Naive thymus-derived CD4-positive, alpha-beta T cell (primary cell): ENCODE data around the gene AQP5. TPM values are rescaled to one million over a fixed set of nuclear protein-coding genes. Genes with fewer than 3 reads are reported as not detected.

Experiments used
- ATAC-seq: fragments of 150-1000 bp; cut with Tn5 transposase; 2 replicates; pipeline ENCODE4 v1.10.0; 2021; ENCODE audit warnings: mild to moderate bottlenecking, moderate library complexity
- CTCF ChIA-PET: fragments of 350-600 bp; sonication (Branson Sonifier 250); formaldehyde crosslinking; loops from one replicate; lab custom pipeline; 2021; ENCODE audit warnings: antibody characterized with exemption; lab: Charles Lee
- POLR2A ChIA-PET: fragments of 350-600 bp; sonication (Branson Sonifier 250); formaldehyde crosslinking; loops from one replicate; lab custom pipeline; 2021; ENCODE audit warnings: antibody characterized with exemption, inconsistent platforms; lab: Charles Lee
- DNase-seq, 9 donors: peaks; one replicate each; pipeline versions ENCODE4 v3.0.0 to v3.0.0-alpha.2; 2020 to 2022; ENCODE audit warnings: mixed read lengths in 1 of 9
- H3K27ac ChIP-seq: one replicate; pipeline ENCODE4 v1.7.0; 2013; ENCODE audit warnings: mild to moderate bottlenecking, low read depth, low read length, moderate library complexity
- H3K27me3 ChIP-seq, 2 donors: one replicate each; pipeline ENCODE4 v1.7.0; 2013; ENCODE audit warnings: low read length in 2 of 2, mild to moderate bottlenecking in 2 of 2, moderate library complexity in 2 of 2; ENCODE audit not compliant: control insufficient read depth in 2 of 2, insufficient read depth in 2 of 2
- H3K36me3 ChIP-seq, 3 experiments: 1 replicate in 2 of 3; 2 replicates in 1 of 3; pipeline ENCODE4 v1.7.0; 2013; ENCODE audit warnings: low read length in 3 of 3, mild to moderate bottlenecking in 3 of 3, moderate library complexity in 1 of 3; ENCODE audit not compliant: insufficient read depth in 3 of 3, control insufficient read depth in 2 of 3
- H3K4me1 ChIP-seq, 2 donors: one replicate each; pipeline ENCODE4 v1.7.0; 2013; ENCODE audit warnings: low read length in 2 of 2, mild to moderate bottlenecking in 2 of 2, moderate library complexity in 1 of 2; ENCODE audit not compliant: control insufficient read depth in 2 of 2, insufficient read depth in 2 of 2
- H3K4me3 ChIP-seq: 2 replicates; pipeline ENCODE4 v1.7.0; 2013; ENCODE audit warnings: mild to moderate bottlenecking, low read length
- H3K9me3 ChIP-seq, 3 experiments: 1 replicate in 2 of 3; 2 replicates in 1 of 3; pipeline ENCODE4 v1.7.0; 2013; ENCODE audit warnings: low read length in 3 of 3; ENCODE audit not compliant: control insufficient read depth in 2 of 3
- H3K27ac Mint-ChIP-seq, 9 donors: one replicate each; pipeline ENCODE4 v1.8.0; 2020 to 2022; ENCODE audit warnings: mixed read lengths in 9 of 9, mild to moderate bottlenecking in 8 of 9, moderate library complexity in 5 of 9, inconsistent platforms in 2 of 9
- H3K27me3 Mint-ChIP-seq, 5 donors: one replicate each; pipeline ENCODE4 v1.8.0; 2021 to 2022; ENCODE audit warnings: mixed read lengths in 5 of 5, mild to moderate bottlenecking in 1 of 5
- H3K36me3 Mint-ChIP-seq, 5 donors: one replicate each; pipeline ENCODE4 v1.8.0; 2020 to 2022; ENCODE audit warnings: mixed read lengths in 5 of 5, mild to moderate bottlenecking in 3 of 5, inconsistent platforms in 1 of 5
- H3K4me1 Mint-ChIP-seq, 7 donors: one replicate each; pipeline ENCODE4 v1.8.0; 2020 to 2022; ENCODE audit warnings: mixed read lengths in 7 of 7, mild to moderate bottlenecking in 3 of 7, inconsistent platforms in 1 of 7
- H3K4me3 Mint-ChIP-seq, 10 donors: one replicate each; pipeline ENCODE4 v1.8.0; 2020 to 2022; ENCODE audit warnings: mild to moderate bottlenecking in 10 of 10, mixed read lengths in 10 of 10, moderate library complexity in 6 of 10, inconsistent platforms in 2 of 10
- H3K9me3 Mint-ChIP-seq, 11 donors: one replicate each; pipeline ENCODE4 v1.8.0; 2020 to 2022; ENCODE audit warnings: mixed read lengths in 11 of 11, mild to moderate bottlenecking in 4 of 11, inconsistent platforms in 1 of 11, moderate library complexity in 1 of 11
- intact Hi-C, 2 donors: fragments of 100-400 bp; cut with micrococcal nuclease; formaldehyde crosslinking; loops; one replicate each; pipeline ENCODE4 v1.15.1; 2023
- polyA plus RNA-seq, 2 donors: library from polyadenylated mRNA; unstranded; fragments of 300-500 nt; fragmentation: Illumina TruSeq; gene quantifications; one replicate each; pipeline ENCODE4 v1.2.3, GENCODE V29; 2021
- total RNA-seq, 6 experiments: library from RNA in 5 of 6; stranded (reverse) in 5 of 6; gene quantifications; 1 replicate in 5 of 6; 2 replicates in 1 of 6; pipeline ENCODE4 v1.2.3 and lab custom pipeline; 2021 to 2026

AQP5 gene
- total and polyA plus RNA-seq, 7 experiments from 2014 or later, result not detected

DNA sequence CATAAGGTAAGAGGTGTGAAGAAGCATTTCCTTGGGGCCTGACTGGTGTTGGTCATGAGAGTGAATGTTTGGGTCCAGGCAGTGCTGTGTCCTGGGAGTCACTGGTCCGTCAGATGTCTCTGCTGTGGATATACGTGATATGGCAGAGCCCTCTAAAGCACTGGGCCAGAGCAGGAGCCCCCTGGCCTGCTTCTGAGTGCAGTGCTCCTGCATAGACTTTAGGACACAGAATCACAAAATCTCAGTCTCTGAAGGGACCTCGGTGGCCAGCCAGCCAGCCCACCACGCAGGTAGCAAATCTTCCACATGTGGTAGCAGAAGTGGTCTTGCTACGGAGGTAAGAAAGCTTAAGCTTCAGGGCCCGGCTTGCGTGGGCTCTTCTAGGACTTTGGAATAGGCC is 29.6 kb upstream of the AQP5 start:
- DNase-seq, result no peak
- Histone ChIP-seq H3K9me3 (no peaks in the 10 kb centered on the region), H3K4me3 (no peak overlapping the region), H3K36me3 (no peaks in the 10 kb centered on the region), H3K4me1 (no peaks in the 10 kb centered on the region), H3K27me3 (no peaks in the 10 kb centered on the region), H3K27ac (no peak overlapping the region)
- ATAC-seq, result no peak
- H3K27ac Mint-ChIP-seq, result no peak overlapping the region
- H3K4me3 Mint-ChIP-seq, result no peak overlapping the region
- H3K9me3 Mint-ChIP-seq, result no peaks in the 10 kb centered on the region
- POLR2A ChIA-PET, result no interaction called here
- intact Hi-C loops, result no loop called here
- H3K4me1 Mint-ChIP-seq, result no peaks in the 10 kb centered on the region
- CTCF ChIA-PET, result no interaction called here
- no peaks in the 10 kb centered on the region for H3K36me3 Mint-ChIP-seq
- peaks cover 0 to 15% (median 5%) of the 10 kb centered on the region in 5 donors for H3K27me3 Mint-ChIP-seq

GRCh38 chr12:49932533-49933130 is 29.0 kb upstream of the AQP5 start:
- no peak overlapping the region for H3K4me3 Mint-ChIP-seq
- ChIA-PET CTCF (no interaction called here), POLR2A (no interaction called here)
- no peaks in the 10 kb centered on the region for H3K36me3 Mint-ChIP-seq
- ATAC-seq (no peak), DNase-seq (no peak)
- Histone ChIP-seq H3K9me3 (no peaks in the 10 kb centered on the region), H3K36me3 (no peaks in the 10 kb centered on the region), H3K4me1 (no peaks in the 10 kb centered on the region), H3K27me3 (no peaks in the 10 kb centered on the region), H3K4me3 (no peak overlapping the region), H3K27ac (no peak overlapping the region)
- H3K9me3 Mint-ChIP-seq, result no peaks in the 10 kb centered on the region
- H3K27me3 Mint-ChIP-seq, result peaks cover 0 to 15% (median 5%) of the 10 kb centered on the region in 5 donors
- no peak overlapping the region for H3K27ac Mint-ChIP-seq
- H3K4me1 Mint-ChIP-seq, result no peaks in the 10 kb centered on the region
- intact Hi-C loops, result no loop called here

GRCh38 chr12:49933796-49934195 is 27.9 kb upstream of the AQP5 start:
- DNase-seq, result no peak
- H3K4me1 Mint-ChIP-seq, result no peaks in the 10 kb centered on the region
- POLR2A ChIA-PET, result no interaction called here

DNA sequence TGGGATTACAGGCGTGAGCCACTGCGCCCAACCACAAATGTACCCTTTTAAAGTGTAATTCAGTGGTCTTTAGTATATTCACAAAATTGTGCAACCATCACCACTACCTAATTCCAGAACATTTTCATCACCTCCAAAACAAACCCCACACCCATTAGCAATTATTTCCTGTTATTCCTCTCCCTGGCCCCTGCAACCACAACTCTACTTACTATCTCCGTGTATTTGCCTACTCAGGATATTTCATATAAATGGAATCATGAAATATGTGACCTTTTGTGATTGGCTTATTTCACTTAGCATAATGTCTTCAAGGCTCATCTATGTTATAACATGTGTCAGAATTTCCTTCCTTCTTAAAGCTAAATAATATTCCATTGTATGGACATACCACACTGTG is 27.2 kb upstream of the AQP5 start:
- Histone ChIP-seq H3K36me3 (no peaks in the 10 kb centered on the region), H3K4me1 (no peaks in the 10 kb centered on the region), H3K9me3 (no peaks in the 10 kb centered on the region), H3K27ac (no peak overlapping the region), H3K4me3 (no peak overlapping the region), H3K27me3 (no peaks in the 10 kb centered on the region)
- no peak overlapping the region for H3K27ac Mint-ChIP-seq
- no peak for ATAC-seq
- no peak for DNase-seq
- no peak overlapping the region for H3K4me3 Mint-ChIP-seq
- ChIA-PET CTCF (no interaction called here), POLR2A (no interaction called here)
- peaks cover 0 to 12% (median 5%) of the 10 kb centered on the region in 5 donors for H3K27me3 Mint-ChIP-seq
- H3K9me3 Mint-ChIP-seq, result no peaks in the 10 kb centered on the region
- intact Hi-C loops, result no loop called here
- H3K4me1 Mint-ChIP-seq, result no peaks in the 10 kb centered on the region
- no peaks in the 10 kb centered on the region for H3K36me3 Mint-ChIP-seq

More at GRCh38 chr12:49933796-49934195, 27.9 kb upstream of the AQP5 start:
- Histone ChIP-seq H3K9me3 (no peaks in the 10 kb centered on the region), H3K36me3 (no peaks in the 10 kb centered on the region), H3K4me1 (no peaks in the 10 kb centered on the region), H3K27ac (no peak overlapping the region), H3K4me3 (no peak overlapping the region), H3K27me3 (no peaks in the 10 kb centered on the region)
- Mint-ChIP-seq H3K4me3 (no peak overlapping the region), H3K36me3 (no peaks in the 10 kb centered on the region), H3K9me3 (no peaks in the 10 kb centered on the region), H3K27ac (no peak overlapping the region), H3K27me3 (peaks cover 0 to 12% (median 5%) of the 10 kb centered on the region in 5 donors)
- CTCF ChIA-PET, result no interaction called here
- ATAC-seq, result no peak
- intact Hi-C loops, result no loop called here

DNA sequence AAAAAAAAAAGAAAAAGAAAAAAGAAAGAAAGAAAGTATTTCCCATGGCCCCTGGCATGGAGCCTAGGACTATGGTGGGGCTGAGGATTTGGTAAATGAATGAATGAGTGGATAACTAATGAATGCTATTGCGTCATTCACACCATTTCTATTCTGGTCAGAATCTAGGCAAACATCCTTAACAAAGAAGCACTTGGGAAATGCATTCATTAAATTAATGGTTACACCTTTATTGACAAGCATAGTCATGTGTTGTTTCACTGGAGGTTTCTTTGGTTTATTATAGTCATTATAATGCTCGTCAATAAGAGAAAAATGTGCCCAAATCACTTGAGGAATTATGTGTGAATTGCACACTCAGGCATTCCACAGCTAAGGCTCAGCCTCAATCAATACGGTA is 24.7 kb upstream of the AQP5 start:
- Histone ChIP-seq H3K4me3 (no peak overlapping the region), H3K36me3 (no peaks in the 10 kb centered on the region), H3K27ac (no peak overlapping the region), H3K4me1 (no peaks in the 10 kb centered on the region), H3K27me3 (no peaks in the 10 kb centered on the region), H3K9me3 (no peaks in the 10 kb centered on the region)
- POLR2A ChIA-PET, result no interaction called here
- Mint-ChIP-seq H3K27ac (no peak overlapping the region), H3K9me3 (no peaks in the 10 kb centered on the region), H3K27me3 (peaks cover 0 to 14% (median 5%) of the 10 kb centered on the region in 5 donors), H3K36me3 (no peaks in the 10 kb centered on the region), H3K4me1 (no peaks in the 10 kb centered on the region), H3K4me3 (no peak overlapping the region)
- CTCF ChIA-PET, result no interaction called here
- intact Hi-C loops, result no loop called here
- no peak for DNase-seq
- no peak for ATAC-seq

GRCh38 chr12:49937639-49938300 is 23.9 kb upstream of the AQP5 start:
- no peak for DNase-seq
- POLR2A ChIA-PET, result no interaction called here

GRCh38 chr12:49939307-49939706 is 22.4 kb upstream of the AQP5 start:
- no peaks in the 10 kb centered on the region for H3K4me1 ChIP-seq
- intact Hi-C loops, result no loop called here
- H3K4me1 Mint-ChIP-seq, result peaks cover 0 to 13% (median 0%) of the 10 kb centered on the region in 7 donors
- H3K9me3 Mint-ChIP-seq, result no peaks in the 10 kb centered on the region
- no peak overlapping the region for H3K27ac Mint-ChIP-seq
- no peak overlapping the region for H3K4me3 ChIP-seq
- H3K27ac ChIP-seq, result no peak overlapping the region
- CTCF ChIA-PET, result interaction anchor here (1.7 kb wide), 1 partner anchor 28 kb away, joined by 6 read pairs; no protein-coding TSS in a partner anchor
- POLR2A ChIA-PET, result no interaction called here
- H3K27me3 Mint-ChIP-seq, result peaks cover 0 to 15% (median 5%) of the 10 kb centered on the region in 5 donors
- no peak for DNase-seq
- no peaks in the 10 kb centered on the region for H3K36me3 Mint-ChIP-seq
- H3K9me3 ChIP-seq, result no peaks in the 10 kb centered on the region
- ATAC-seq, result no peak
- no peaks in the 10 kb centered on the region for H3K27me3 ChIP-seq
- H3K4me3 Mint-ChIP-seq, result no peak overlapping the region
- H3K36me3 ChIP-seq, result no peaks in the 10 kb centered on the region

More at GRCh38 chr12:49937639-49938300, 23.9 kb upstream of the AQP5 start:
- no peaks in the 10 kb centered on the region for H3K9me3 ChIP-seq
- Mint-ChIP-seq H3K4me3 (no peak overlapping the region), H3K36me3 (no peaks in the 10 kb centered on the region), H3K27me3 (peaks cover 0 to 14% (median 5%) of the 10 kb centered on the region in 5 donors), H3K4me1 (peaks cover 0 to 4% (median 0%) of the 10 kb centered on the region in 7 donors), H3K9me3 (no peaks in the 10 kb centered on the region), H3K27ac (no peak overlapping the region)
- H3K4me3 ChIP-seq, result no peak overlapping the region
- no peaks in the 10 kb centered on the region for H3K4me1 ChIP-seq
- H3K27me3 ChIP-seq, result no peaks in the 10 kb centered on the region
- no peak for ATAC-seq
- intact Hi-C loops, result no loop called here
- H3K36me3 ChIP-seq, result no peaks in the 10 kb centered on the region
- CTCF ChIA-PET, result no interaction called here
- H3K27ac ChIP-seq, result no peak overlapping the region
